Thoracic aorta (tissue), 2 donors: Measurements from ENCODE around the gene TMEM270. TPM values are rescaled to one million over a fixed set of nuclear protein-coding genes. Genes with fewer than 3 reads are reported as not detected.
A peak's percentile ranks its signal among the peaks of the same experiment; 100 is the strongest.

Source experiments
- ATAC-seq: fragments of 150-250 bp; one replicate; pipeline ENCODE4 v1.8.0; 2017; ENCODE audit warnings: low read depth; ENCODE audit not compliant: insufficient number of reproducible peaks, low FRiP score
- DNase-seq: peaks from one replicate; pipeline ENCODE4 v3.0.0-alpha.2; 2020; ENCODE audit warnings: low spot score
- H3K27ac ChIP-seq, 2 donors: fragments of 200-600 bp; sonication (generic); 1 replicate in 1 of 2; 2 replicates in 1 of 2; pipeline ENCODE4 v1.5.1; 2016; ENCODE audit warnings: mild to moderate bottlenecking in 2 of 2, moderate library complexity in 2 of 2
- H3K27me3 ChIP-seq: fragments of 200-600 bp; sonication (generic); replicated peaks from 2 replicates; pipeline ENCODE4 v1.6.0; 2016; ENCODE audit warnings: mild to moderate bottlenecking; ENCODE audit not compliant: insufficient read depth
- H3K36me3 ChIP-seq: fragments of 200-600 bp; sonication (generic); one replicate; pipeline ENCODE4 v1.5.1; 2016
- H3K4me1 ChIP-seq, 2 donors: fragments of 200-600 bp; sonication (generic); 1 replicate in 1 of 2; 2 replicates in 1 of 2; pipeline versions ENCODE4 v1.5.1 to v1.6.0; 2016; ENCODE audit warnings: low read depth in 2 of 2, mild to moderate bottlenecking in 1 of 2; ENCODE audit not compliant: control insufficient read depth in 1 of 2
- H3K4me3 ChIP-seq: fragments of 200-600 bp; sonication (generic); 2 replicates; pipeline ENCODE4 v1.5.1; 2016; ENCODE audit warnings: mild to moderate bottlenecking
- H3K9me3 ChIP-seq: fragments of 200-600 bp; sonication (generic); 2 replicates; pipeline ENCODE4 v1.5.1; 2016
- CTCF ChIP-seq: fragments of 200-600 bp; sonication (generic); IDR thresholded peaks from one replicate; pipeline ENCODE4 v1.5.1; 2019; ENCODE audit warnings: antibody characterized with exemption
- total RNA-seq, 2 donors: library from RNA; depleted of rRNA; stranded (reverse); fragments of >200 nt; gene quantifications; one replicate each; pipeline versions ENCODE4 v1.1.0 to v1.2.3, GENCODE V29; 2016

The TMEM270 gene
- total RNA-seq, 2 donors from 2014 or later: not detected

DNA sequence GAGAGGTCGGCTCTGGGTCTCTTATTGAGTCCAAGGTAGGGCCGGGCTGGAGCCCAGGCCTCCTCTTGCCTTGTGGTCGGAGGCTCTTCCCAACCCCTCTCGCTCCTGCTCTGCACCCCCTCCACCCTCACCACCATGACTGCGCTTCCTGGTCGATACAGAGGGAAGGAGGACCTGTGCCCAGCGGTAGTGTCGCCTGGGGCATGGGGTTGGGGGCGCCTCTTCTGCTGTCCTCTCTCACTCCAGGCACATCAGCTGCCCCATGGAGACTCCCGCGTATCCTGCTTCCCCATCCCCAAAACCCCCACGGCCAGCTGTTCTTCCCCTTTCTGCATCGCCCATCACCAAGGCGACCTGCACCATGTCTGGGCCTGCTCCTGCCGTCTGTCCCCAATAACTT lies 44.4 kb downstream of the TMEM270 start:
- Histone ChIP-seq H3K36me3 (no peaks in the 10 kb centered on the region), H3K27me3 (no peaks in the 10 kb centered on the region), H3K4me1 (peaks cover 9 to 38% of the 10 kb centered on the region in 2 donors), H3K27ac (peak overlapping the region; percentile 86 to 92), H3K9me3 (no peaks in the 10 kb centered on the region), H3K4me3 (no peak overlapping the region)
- TF ChIP-seq CTCF: no peak
- DNase-seq (no peak), ATAC-seq (no peak)

- TF ChIP-seq CTCF: no peak
- Histone ChIP-seq H3K4me3 (no peak overlapping the region), H3K27ac (no peak overlapping the region), H3K36me3 (no peaks in the 10 kb centered on the region), H3K9me3 (no peaks in the 10 kb centered on the region), H3K27me3 (no peaks in the 10 kb centered on the region), H3K4me1 (peaks cover 2 to 26% of the 10 kb centered on the region in 2 donors)
- no peak for ATAC-seq
- DNase-seq: no peak
Observed at GRCh38 chr7:73906874-73907273, 45.9 kb downstream of the TMEM270 start.

GRCh38 chr7:73907554-73908122 lies 46.7 kb downstream of the TMEM270 start:
- no peak for ATAC-seq
- Histone ChIP-seq H3K4me3 (no peak overlapping the region), H3K4me1 (peaks cover 2 to 26% of the 10 kb centered on the region in 2 donors), H3K36me3 (no peaks in the 10 kb centered on the region), H3K27me3 (no peaks in the 10 kb centered on the region), H3K9me3 (no peaks in the 10 kb centered on the region), H3K27ac (no peak overlapping the region)
- DNase-seq: no peak
- TF ChIP-seq CTCF: no peak

DNA sequence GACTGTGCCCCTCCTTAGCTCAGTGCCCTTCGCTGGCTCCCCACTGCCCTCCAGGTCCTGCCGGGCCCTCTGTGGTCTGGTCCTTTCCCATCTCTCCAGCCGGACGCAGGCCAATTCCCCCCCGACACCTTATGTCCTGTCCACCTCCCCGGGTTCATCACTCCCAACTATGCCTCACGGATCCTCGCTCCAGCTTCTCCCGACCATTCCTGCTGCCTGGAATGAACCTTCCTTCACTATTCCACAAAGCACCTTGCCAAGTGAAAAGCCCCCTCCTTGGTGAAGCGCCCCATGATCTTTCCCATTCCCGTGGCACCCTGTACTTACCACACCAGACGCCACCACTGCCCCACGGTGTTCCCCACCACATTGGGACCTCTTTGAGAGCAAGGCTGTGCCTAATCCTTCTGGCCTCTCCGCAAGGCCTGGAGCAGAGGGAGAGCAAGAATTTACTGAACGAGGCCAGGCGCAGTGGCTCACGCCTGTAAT lies 47.2 kb downstream of the TMEM270 start:
- Histone ChIP-seq H3K36me3 (no peaks in the 10 kb centered on the region), H3K4me1 (peaks cover 2 to 25% of the 10 kb centered on the region in 2 donors), H3K4me3 (no peak overlapping the region), H3K27ac (no peak overlapping the region), H3K9me3 (no peaks in the 10 kb centered on the region), H3K27me3 (no peaks in the 10 kb centered on the region)
- no peak for DNase-seq
- no peak for TF ChIP-seq CTCF
- ATAC-seq: no peak

- H3K9me3 ChIP-seq: no peaks in the 10 kb centered on the region
- ATAC-seq (no peak), DNase-seq (no peak)
- H3K4me3 ChIP-seq: no peak overlapping the region
- no peaks in the 10 kb centered on the region for H3K27me3 ChIP-seq
- no peaks in the 10 kb centered on the region for H3K36me3 ChIP-seq
- no peak overlapping the region for H3K27ac ChIP-seq
- no peak for TF ChIP-seq CTCF
- peaks cover 2 to 15% of the 10 kb centered on the region in 2 donors for H3K4me1 ChIP-seq
Observed at GRCh38 chr7:73909051-73909941, 48.3 kb downstream of the TMEM270 start.
